ENCODE measurements around the gene MESP2.

- no peak for TF ChIP-seq POLR2AphosphoS5 (IDR thresholded peaks at IDR 0.05; ENCODE audit: low read depth, low read length)
- no peak for TF ChIP-seq TAF1 (IDR thresholded peaks at IDR 0.05; ENCODE audit: borderline replicate concordance, low read depth, low read length)
These were observed 42.2 kb downstream of the MESP2 start for GRCh38 chr15:89818287-89818686.
